Loucy (cell line): ENCODE measurements around the gene JARID2.

ENCODE experiments used
- H2AFZ ChIP-seq: fragments of 200-600 bp; sonication (generic); 2 replicates; pipeline ENCODE4 v1.6.0; 2016; ENCODE audit warnings: antibody characterized with exemption, mild to moderate bottlenecking, low read length, moderate library complexity
- H3F3A ChIP-seq: fragments of 200-600 bp; 2 replicates; pipeline ENCODE4 v1.6.0; 2016; ENCODE audit warnings: antibody characterized with exemption, low read depth, mild to moderate bottlenecking
- H3K27me3 ChIP-seq: fragments of 200-600 bp; sonication (generic); 2 replicates; pipeline ENCODE4 v1.6.1; 2014; ENCODE audit warnings: low read length, mild to moderate bottlenecking; ENCODE audit not compliant: insufficient read depth, poor library complexity, severe bottlenecking
- H3K36me3 ChIP-seq: fragments of 200-600 bp; sonication (generic); 2 replicates; pipeline ENCODE4 v1.6.1; 2016; ENCODE audit warnings: low read length; ENCODE audit not compliant: insufficient read depth
- H3K4me1 ChIP-seq: fragments of 200-600 bp; sonication (generic); 2 replicates; pipeline ENCODE4 v1.5.1; 2014; ENCODE audit warnings: low read length, mild to moderate bottlenecking; ENCODE audit not compliant: insufficient read depth, poor library complexity, severe bottlenecking
- H3K4me2 ChIP-seq: fragments of 200-600 bp; sonication (generic); 2 replicates; pipeline ENCODE4 v1.6.0; 2014; ENCODE audit warnings: antibody characterized with exemption, low read length, low read depth, mild to moderate bottlenecking; ENCODE audit not compliant: poor library complexity, severe bottlenecking
- H3K4me3 ChIP-seq: fragments of 200-600 bp; sonication (generic); 2 replicates; pipeline ENCODE4 v1.5.1; 2014; ENCODE audit warnings: low read length, mild to moderate bottlenecking, mixed read lengths; ENCODE audit not compliant: poor library complexity, severe bottlenecking
- H3K79me2 ChIP-seq: fragments of 200-600 bp; sonication (generic); 2 replicates; pipeline ENCODE4 v1.6.1; 2014; ENCODE audit warnings: low read length; ENCODE audit not compliant: insufficient read depth
- H3K9ac ChIP-seq: fragments of 200-600 bp; sonication (generic); 2 replicates; pipeline ENCODE4 v1.6.0; 2014; ENCODE audit warnings: mild to moderate bottlenecking, low read depth, low read length, moderate library complexity; ENCODE audit not compliant: poor library complexity, severe bottlenecking
- H3K9me2 ChIP-seq: fragments of 200-600 bp; sonication (generic); replicated peaks from 2 replicates; pipeline ENCODE4 v1.6.1; 2016; ENCODE audit warnings: low read depth, low read length, mixed read lengths
- H3K9me3 ChIP-seq: fragments of 200-600 bp; sonication (generic); 2 replicates; pipeline ENCODE4 v1.6.1; 2014; ENCODE audit warnings: mild to moderate bottlenecking, antibody characterized with exemption, low read length, low read depth; ENCODE audit not compliant: insufficient read depth
- H4K20me1 ChIP-seq: fragments of 200-600 bp; sonication (generic); 2 replicates; pipeline ENCODE4 v1.6.0; 2014; ENCODE audit warnings: antibody characterized with exemption, low read length, mild to moderate bottlenecking; ENCODE audit not compliant: insufficient read depth, poor library complexity, severe bottlenecking
- CTCF ChIP-seq: fragments of 200-600 bp; sonication (generic); conservative IDR thresholded peaks from 2 replicates; pipeline ENCODE4 v1.5.1; 2014; ENCODE audit warnings: mild to moderate bottlenecking, antibody characterized with exemption, low read length
- EZH2phosphoT487 ChIP-seq: fragments of 200-600 bp; IDR thresholded peaks from 2 replicates; pipeline ENCODE4 v1.6.1; 2018; ENCODE audit warnings: antibody characterized with exemption, mild to moderate bottlenecking, moderate library complexity, borderline replicate concordance

Gene JARID2

GRCh38 chr6:15376900-15377487 lies 131.1 kb downstream of the JARID2 start:
- Histone ChIP-seq H3K9ac (no peak overlapping the region), H3K4me2 (no peak overlapping the region), H3K9me3 (no peaks in the 10 kb centered on the region), H3F3A (no peaks in the 10 kb centered on the region), H3K27me3 (no peaks in the 10 kb centered on the region), H2AFZ (no peak overlapping the region), H3K79me2 (peaks cover 100% of the 10 kb centered on the region), H3K9me2 (no peaks in the 10 kb centered on the region), H3K4me1 (peaks cover 24% of the 10 kb centered on the region), H3K36me3 (peaks cover 62% of the 10 kb centered on the region; the same call in 1 of the 2 replicates), H4K20me1 (peaks cover 100% of the 10 kb centered on the region), H3K4me3 (no peak overlapping the region)
- TF ChIP-seq CTCF (no peak), EZH2phosphoT487 (no peak)

- Histone ChIP-seq H3K36me3 (peaks cover 65% of the 10 kb centered on the region; the same call in 1 of the 2 replicates), H2AFZ (no peak overlapping the region), H3K9ac (no peak overlapping the region), H3K4me3 (no peak overlapping the region), H3K9me3 (no peaks in the 10 kb centered on the region), H3K4me1 (peaks cover 26% of the 10 kb centered on the region), H3F3A (no peaks in the 10 kb centered on the region), H3K27me3 (no peaks in the 10 kb centered on the region), H3K4me2 (no peak overlapping the region), H3K79me2 (peaks cover 100% of the 10 kb centered on the region), H3K9me2 (no peaks in the 10 kb centered on the region), H4K20me1 (peaks cover 100% of the 10 kb centered on the region)
- TF ChIP-seq CTCF (no peak), EZH2phosphoT487 (no peak)
These were observed 132.4 kb downstream of the JARID2 start for GRCh38 chr6:15378272-15378671.

- Histone ChIP-seq H2AFZ (no peak overlapping the region), H3K27me3 (no peaks in the 10 kb centered on the region), H3K4me1 (peaks cover 20% of the 10 kb centered on the region), H3K9me2 (no peaks in the 10 kb centered on the region), H3K36me3 (peaks cover 59% of the 10 kb centered on the region; the same call in 1 of the 2 replicates), H3K4me2 (no peak overlapping the region), H3K9me3 (no peaks in the 10 kb centered on the region), H3K9ac (no peak overlapping the region), H3K4me3 (no peak overlapping the region), H3F3A (no peaks in the 10 kb centered on the region), H3K79me2 (peaks cover 100% of the 10 kb centered on the region), H4K20me1 (peaks cover 100% of the 10 kb centered on the region)
- TF ChIP-seq EZH2phosphoT487 (no peak), CTCF (no peak)
These were observed 133.0 kb downstream of the JARID2 start for GRCh38 chr6:15378866-15379265.
